BLaER1 (cell line): Measurements from ENCODE around the gene MAP7.
"Not testable (repeated sequence)": the region's sequence is repeated elsewhere in the genome, so short reads cannot be mapped to it uniquely, and the experiment has no call there.

Experiments
- H3K27ac ChIP-seq: shearing (Covaris generic); formaldehyde crosslinking; 2 replicates; pipeline ENCODE4 v1.8.1; 2022
- H3K27me3 ChIP-seq: shearing (Covaris generic); formaldehyde crosslinking; 2 replicates; pipeline ENCODE4 v1.8.1; 2022
- H3K36me3 ChIP-seq: shearing (Covaris generic); formaldehyde crosslinking; 2 replicates; pipeline ENCODE4 v1.8.1; 2022
- H3K4me1 ChIP-seq: shearing (Covaris generic); formaldehyde crosslinking; 2 replicates; pipeline ENCODE4 v1.8.1; 2022
- H3K4me2 ChIP-seq: shearing (Covaris generic); formaldehyde crosslinking; 2 replicates; pipeline ENCODE4 v1.8.1; 2022
- H3K4me3 ChIP-seq: shearing (Covaris generic); formaldehyde crosslinking; 2 replicates; pipeline ENCODE4 v1.8.1; 2022
- H3K9ac ChIP-seq: shearing (Covaris generic); formaldehyde crosslinking; 2 replicates; pipeline ENCODE4 v1.8.1; 2022
- H3K9me3 ChIP-seq: shearing (Covaris generic); formaldehyde crosslinking; 2 replicates; pipeline ENCODE4 v1.8.1; 2022
- H4K20me1 ChIP-seq: shearing (Covaris generic); formaldehyde crosslinking; 2 replicates; pipeline ENCODE4 v1.8.1; 2022
- Cebpa-rat ChIP-seq: shearing (Covaris generic); IDR thresholded peaks from 2 replicates; pipeline ENCODE4 v1.8.1; 2022

MAP7 gene

GRCh38 chr6:136586295-136586694, 36.1 kb upstream of the MAP7 start:
- TF ChIP-seq Cebpa-rat: no peak
- Histone ChIP-seq H3K27me3 (no peaks in the 10 kb centered on the region), H3K9me3 (peaks cover 7% of the 10 kb centered on the region), H3K4me3 (no peak overlapping the region), H3K9ac (no peak overlapping the region), H3K36me3 (peaks cover 36% of the 10 kb centered on the region), H4K20me1 (no peaks in the 10 kb centered on the region), H3K27ac (no peak overlapping the region), H3K4me2 (no peak overlapping the region), H3K4me1 (no peaks in the 10 kb centered on the region)

GRCh38 chr6:136585523-136585922, 35.3 kb upstream of the MAP7 start:
- not testable (repeated sequence) for H3K4me1 ChIP-seq, H3K9me3 ChIP-seq, H3K27ac ChIP-seq, H3K4me3 ChIP-seq, H3K9ac ChIP-seq, H3K27me3 ChIP-seq, H3K4me2 ChIP-seq, H4K20me1 ChIP-seq
- peaks cover 28% of the 10 kb centered on the region for H3K36me3 ChIP-seq

GRCh38 chr6:136584290-136584689, 34.1 kb upstream of the MAP7 start:
- not testable (repeated sequence) for H3K27me3 ChIP-seq, H3K27ac ChIP-seq, H3K4me2 ChIP-seq

GRCh38 chr6:136582711-136583471, 32.7 kb upstream of the MAP7 start:
- H3K9ac ChIP-seq: no peak overlapping the region
- TF ChIP-seq Cebpa-rat: no peak
- no peaks in the 10 kb centered on the region for H3K27me3 ChIP-seq
- no peaks in the 10 kb centered on the region for H3K4me1 ChIP-seq
- H3K27ac ChIP-seq: no peak overlapping the region
- no peaks in the 10 kb centered on the region for H3K9me3 ChIP-seq
- H4K20me1 ChIP-seq: no peaks in the 10 kb centered on the region
- H3K36me3 ChIP-seq: peaks cover 21% of the 10 kb centered on the region
- no peak overlapping the region for H3K4me2 ChIP-seq
- no peak overlapping the region for H3K4me3 ChIP-seq

More at GRCh38 chr6:136584290-136584689, 34.1 kb upstream of the MAP7 start:
- H4K20me1 ChIP-seq, H3K9me3 ChIP-seq, H3K4me3 ChIP-seq, H3K9ac ChIP-seq, H3K4me1 ChIP-seq: not testable (repeated sequence)
- H3K36me3 ChIP-seq: peaks cover 21% of the 10 kb centered on the region

GRCh38 chr6:136579800-136580199, 29.6 kb upstream of the MAP7 start:
- Histone ChIP-seq H3K27me3 (no peaks in the 10 kb centered on the region), H3K36me3 (peaks cover 28% of the 10 kb centered on the region), H3K4me1 (no peaks in the 10 kb centered on the region), H3K4me2 (no peak overlapping the region), H3K9ac (no peak overlapping the region), H3K4me3 (no peak overlapping the region), H3K27ac (no peak overlapping the region), H3K9me3 (no peaks in the 10 kb centered on the region), H4K20me1 (no peaks in the 10 kb centered on the region)
- no peak for TF ChIP-seq Cebpa-rat

GRCh38 chr6:136576821-136577220, 26.6 kb upstream of the MAP7 start:
- Histone ChIP-seq H3K4me2 (no peak overlapping the region), H4K20me1 (no peaks in the 10 kb centered on the region), H3K9ac (no peak overlapping the region), H3K9me3 (peaks cover 13% of the 10 kb centered on the region), H3K36me3 (peaks cover 50% of the 10 kb centered on the region), H3K27ac (no peak overlapping the region), H3K4me3 (no peak overlapping the region), H3K4me1 (no peaks in the 10 kb centered on the region), H3K27me3 (no peaks in the 10 kb centered on the region)
- TF ChIP-seq Cebpa-rat: no peak

- no peak for TF ChIP-seq Cebpa-rat
- H3K27me3 ChIP-seq: no peaks in the 10 kb centered on the region
- peaks cover 8% of the 10 kb centered on the region; the same call in 1 of the 2 replicates for H3K4me1 ChIP-seq
- H3K27ac ChIP-seq: no peak overlapping the region
- H4K20me1 ChIP-seq: no peaks in the 10 kb centered on the region
- H3K4me2 ChIP-seq: no peak overlapping the region
- H3K4me3 ChIP-seq: no peak overlapping the region
- H3K9ac ChIP-seq: no peak overlapping the region
- H3K9me3 ChIP-seq: peaks cover 33% of the 10 kb centered on the region
- H3K36me3 ChIP-seq: peaks cover 41% of the 10 kb centered on the region
Observed at GRCh38 chr6:136571496-136571895, 21.3 kb upstream of the MAP7 start.

GRCh38 chr6:136571065-136571464, 20.8 kb upstream of the MAP7 start:
- Histone ChIP-seq H3K4me1 (peaks cover 12% of the 10 kb centered on the region; the same call in 1 of the 2 replicates), H3K4me2 (no peak overlapping the region), H3K4me3 (no peak overlapping the region), H3K9ac (no peak overlapping the region), H3K27ac (no peak overlapping the region), H4K20me1 (no peaks in the 10 kb centered on the region), H3K9me3 (peaks cover 33% of the 10 kb centered on the region), H3K27me3 (no peaks in the 10 kb centered on the region), H3K36me3 (peaks cover 40% of the 10 kb centered on the region)
- TF ChIP-seq Cebpa-rat: no peak

- Histone ChIP-seq H4K20me1 (no peaks in the 10 kb centered on the region), H3K36me3 (peaks cover 19% of the 10 kb centered on the region), H3K9me3 (peaks cover 32% of the 10 kb centered on the region), H3K4me2 (no peak overlapping the region), H3K4me1 (peaks cover 24% of the 10 kb centered on the region; the same call in 1 of the 2 replicates), H3K4me3 (no peak overlapping the region), H3K27me3 (no peaks in the 10 kb centered on the region), H3K9ac (no peak overlapping the region), H3K27ac (no peak overlapping the region)
- TF ChIP-seq Cebpa-rat: no peak
Observed at GRCh38 chr6:136568129-136568528, 17.9 kb upstream of the MAP7 start.

- Histone ChIP-seq H3K36me3 (peaks cover 15% of the 10 kb centered on the region; the same call in 1 of the 2 replicates), H3K4me1 (peaks cover 24% of the 10 kb centered on the region; the same call in 1 of the 2 replicates), H3K4me3 (no peak overlapping the region), H3K27me3 (no peaks in the 10 kb centered on the region), H3K9ac (no peak overlapping the region), H3K4me2 (no peak overlapping the region), H3K27ac (no peak overlapping the region), H4K20me1 (no peaks in the 10 kb centered on the region), H3K9me3 (peaks cover 28% of the 10 kb centered on the region)
- no peak for TF ChIP-seq Cebpa-rat
Observed at GRCh38 chr6:136567688-136568087, 17.5 kb upstream of the MAP7 start.
